Stimulated activated CD4-positive, alpha-beta T cell treated with anti-CD3 and anti-CD28 coated beads, Interleukin-15, amount 100 ng/mL, for 1 hour (primary cell): ENCODE results near the gene ZNF775.

ENCODE experiments used
- DNase-seq, 2 donors: peaks; one replicate each; pipeline ENCODE4 v3.0.0-alpha.2; 2020; ENCODE audit warnings: low read depth in 1 of 2, low spot score in 1 of 2

ZNF775 gene

DNA sequence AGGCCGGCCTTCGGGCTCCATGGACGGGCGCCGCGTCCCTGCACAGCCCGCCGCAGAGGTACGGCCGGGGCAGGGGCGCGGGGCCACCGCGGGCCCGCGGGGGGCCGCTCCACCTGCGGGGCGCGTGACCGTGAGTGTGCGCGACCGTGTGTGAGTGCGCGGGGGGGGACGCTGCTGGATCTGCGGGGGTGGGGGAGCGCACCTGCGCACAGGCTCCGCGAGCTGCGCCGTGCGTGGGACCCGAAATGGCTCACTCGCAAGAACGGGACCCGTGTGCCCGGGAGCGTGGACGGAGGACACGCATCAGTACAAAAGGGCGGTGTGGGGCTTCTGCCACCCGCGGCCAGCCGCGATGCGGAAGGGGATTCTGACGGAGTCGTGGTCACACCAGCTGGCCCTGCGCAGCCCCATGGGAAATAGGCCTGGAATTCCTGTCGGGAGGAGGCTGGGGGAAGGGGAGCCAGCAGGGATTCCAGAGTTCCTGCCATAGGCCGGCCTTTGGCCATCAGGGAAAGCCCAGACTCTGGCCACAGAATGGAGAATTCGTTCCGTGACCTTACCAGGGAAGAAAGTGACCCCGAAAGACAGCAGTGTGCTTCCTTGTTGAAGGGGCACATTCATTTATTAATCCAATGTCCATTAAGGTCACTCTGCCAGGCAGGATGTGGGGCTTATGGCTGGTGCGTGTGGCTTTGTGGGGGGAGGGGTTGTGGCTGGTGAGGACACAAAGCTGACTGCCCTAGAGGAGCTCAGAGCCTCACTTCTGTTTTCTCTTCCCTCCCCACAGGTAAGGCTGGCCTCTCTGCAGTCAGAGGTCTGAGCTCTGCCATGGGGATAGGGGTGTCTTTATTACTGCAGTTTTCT is 10.0 kb upstream of the ZNF775 start:
- DNase-seq = peak; percentile 28 to 59

DNA sequence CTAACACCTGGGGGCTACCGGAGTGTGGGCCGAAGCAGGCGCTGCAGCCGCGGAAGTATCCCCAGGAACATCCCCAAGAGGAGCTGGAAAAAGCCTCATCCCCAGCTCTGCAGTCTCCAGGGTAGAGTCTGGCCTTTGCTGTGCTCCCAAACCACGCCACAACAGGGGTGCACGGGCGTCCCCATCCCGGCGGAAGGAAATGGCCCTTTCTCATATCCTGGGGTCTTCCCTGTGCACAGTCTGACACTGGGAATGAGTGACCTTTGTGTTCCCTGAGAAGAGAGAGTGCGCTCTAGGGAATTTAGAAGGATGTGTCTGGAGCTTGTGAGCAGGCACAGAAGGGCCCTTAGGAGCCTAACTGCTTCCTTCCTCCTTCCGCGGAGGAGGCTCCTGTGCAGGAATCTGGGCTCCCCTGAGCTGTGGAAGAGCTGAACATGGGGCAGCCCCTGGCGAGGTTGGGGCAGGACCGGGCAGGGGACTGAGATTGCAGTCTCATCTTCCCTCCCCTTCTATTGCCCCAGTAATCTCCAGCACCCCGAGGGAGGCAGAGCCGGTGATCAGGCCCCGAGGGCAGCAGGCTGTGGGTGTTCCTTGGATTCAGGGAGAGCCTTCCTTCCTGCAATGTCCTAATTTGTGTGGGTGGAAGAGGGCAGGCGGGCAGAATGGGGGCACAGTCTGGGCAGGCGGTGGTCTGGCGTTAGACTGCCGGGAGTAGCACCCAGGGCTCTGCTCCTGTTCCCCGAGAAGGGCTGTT is 9.2 kb upstream of the ZNF775 start:
- DNase-seq = no peak

DNA sequence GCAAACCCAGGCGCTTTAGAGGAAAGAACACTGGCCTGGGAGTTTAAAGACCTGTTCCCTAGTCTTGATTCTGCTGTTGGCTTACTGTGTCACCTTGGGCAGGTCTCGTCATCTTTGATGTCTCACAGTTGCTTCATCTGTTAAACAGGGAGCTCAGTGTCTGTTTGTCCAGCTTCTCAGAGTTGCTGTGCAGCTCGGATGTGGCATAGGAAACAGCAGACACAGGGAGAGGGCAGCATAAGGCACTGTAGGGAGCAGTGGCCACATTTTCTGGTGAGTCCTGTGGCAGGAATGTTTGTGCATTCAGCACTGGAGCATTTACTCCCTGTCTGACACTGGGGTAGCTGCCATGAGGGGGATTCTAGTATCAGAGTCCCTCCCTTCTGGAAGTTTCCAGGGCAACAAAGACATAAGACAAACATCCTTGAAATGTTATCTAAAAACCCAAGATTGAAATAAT is 8.5 kb upstream of the ZNF775 start:
- DNase-seq = no peak

DNA sequence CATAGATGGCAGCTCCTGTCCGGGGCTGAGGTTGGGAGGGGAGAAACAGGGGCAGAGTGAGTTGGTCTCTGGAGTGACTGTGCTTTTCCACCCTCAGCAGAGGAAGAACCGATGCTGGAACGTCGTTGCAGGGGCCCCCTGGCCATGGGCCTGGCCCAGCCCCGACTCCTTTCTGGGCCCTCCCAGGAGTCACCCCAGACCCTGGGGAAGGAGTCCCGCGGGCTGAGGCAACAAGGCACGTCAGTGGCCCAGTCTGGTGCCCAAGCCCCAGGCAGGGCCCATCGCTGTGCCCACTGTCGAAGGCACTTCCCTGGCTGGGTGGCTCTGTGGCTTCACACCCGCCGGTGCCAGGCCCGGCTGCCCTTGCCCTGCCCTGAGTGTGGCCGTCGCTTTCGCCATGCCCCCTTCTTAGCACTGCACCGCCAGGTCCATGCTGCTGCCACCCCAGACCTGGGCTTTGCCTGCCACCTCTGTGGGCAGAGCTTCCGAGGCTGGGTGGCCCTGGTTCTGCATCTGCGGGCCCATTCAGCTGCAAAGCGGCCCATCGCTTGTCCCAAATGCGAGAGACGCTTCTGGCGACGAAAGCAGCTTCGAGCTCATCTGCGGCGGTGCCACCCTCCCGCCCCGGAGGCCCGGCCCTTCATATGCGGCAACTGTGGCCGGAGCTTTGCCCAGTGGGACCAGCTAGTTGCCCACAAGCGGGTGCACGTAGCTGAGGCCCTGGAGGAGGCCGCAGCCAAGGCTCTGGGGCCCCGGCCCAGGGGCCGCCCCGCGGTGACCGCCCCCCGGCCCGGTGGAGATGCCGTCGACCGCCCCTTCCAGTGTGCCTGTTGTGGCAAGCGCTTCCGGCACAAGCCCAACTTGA is 7.8 kb upstream of the ZNF775 start:
- no peak for DNase-seq

DNA sequence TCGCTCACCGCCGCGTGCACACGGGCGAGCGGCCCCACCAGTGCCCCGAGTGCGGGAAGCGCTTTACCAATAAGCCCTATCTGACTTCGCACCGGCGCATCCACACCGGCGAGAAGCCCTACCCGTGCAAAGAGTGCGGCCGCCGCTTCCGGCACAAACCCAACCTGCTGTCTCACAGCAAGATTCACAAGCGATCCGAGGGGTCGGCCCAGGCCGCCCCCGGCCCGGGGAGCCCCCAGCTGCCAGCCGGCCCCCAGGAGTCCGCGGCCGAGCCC is 7.2 kb upstream of the ZNF775 start:
- DNase-seq = no peak

DNA sequence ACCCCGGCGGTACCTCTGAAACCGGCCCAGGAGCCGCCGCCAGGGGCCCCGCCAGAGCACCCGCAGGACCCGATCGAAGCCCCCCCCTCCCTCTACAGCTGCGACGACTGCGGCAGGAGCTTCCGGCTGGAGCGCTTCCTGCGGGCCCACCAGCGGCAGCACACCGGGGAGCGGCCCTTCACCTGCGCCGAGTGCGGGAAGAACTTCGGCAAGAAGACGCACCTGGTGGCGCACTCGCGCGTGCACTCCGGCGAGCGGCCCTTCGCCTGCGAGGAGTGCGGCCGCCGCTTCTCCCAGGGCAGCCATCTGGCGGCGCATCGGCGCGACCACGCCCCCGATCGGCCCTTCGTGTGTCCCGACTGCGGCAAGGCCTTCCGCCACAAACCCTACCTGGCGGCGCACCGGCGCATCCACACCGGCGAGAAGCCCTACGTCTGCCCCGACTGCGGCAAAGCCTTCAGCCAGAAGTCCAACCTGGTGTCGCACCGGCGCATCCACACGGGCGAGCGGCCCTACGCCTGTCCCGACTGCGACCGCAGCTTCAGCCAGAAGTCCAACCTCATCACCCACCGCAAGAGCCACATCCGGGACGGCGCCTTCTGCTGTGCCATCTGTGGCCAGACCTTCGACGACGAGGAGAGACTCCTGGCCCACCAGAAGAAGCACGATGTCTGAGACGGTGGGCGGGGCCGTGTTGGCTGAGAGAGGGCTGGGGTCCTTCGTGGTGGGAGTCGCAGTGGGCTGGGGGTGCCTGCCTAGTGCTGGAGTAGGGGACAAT is 6.7 kb upstream of the ZNF775 start:
- DNase-seq = no peak

DNA sequence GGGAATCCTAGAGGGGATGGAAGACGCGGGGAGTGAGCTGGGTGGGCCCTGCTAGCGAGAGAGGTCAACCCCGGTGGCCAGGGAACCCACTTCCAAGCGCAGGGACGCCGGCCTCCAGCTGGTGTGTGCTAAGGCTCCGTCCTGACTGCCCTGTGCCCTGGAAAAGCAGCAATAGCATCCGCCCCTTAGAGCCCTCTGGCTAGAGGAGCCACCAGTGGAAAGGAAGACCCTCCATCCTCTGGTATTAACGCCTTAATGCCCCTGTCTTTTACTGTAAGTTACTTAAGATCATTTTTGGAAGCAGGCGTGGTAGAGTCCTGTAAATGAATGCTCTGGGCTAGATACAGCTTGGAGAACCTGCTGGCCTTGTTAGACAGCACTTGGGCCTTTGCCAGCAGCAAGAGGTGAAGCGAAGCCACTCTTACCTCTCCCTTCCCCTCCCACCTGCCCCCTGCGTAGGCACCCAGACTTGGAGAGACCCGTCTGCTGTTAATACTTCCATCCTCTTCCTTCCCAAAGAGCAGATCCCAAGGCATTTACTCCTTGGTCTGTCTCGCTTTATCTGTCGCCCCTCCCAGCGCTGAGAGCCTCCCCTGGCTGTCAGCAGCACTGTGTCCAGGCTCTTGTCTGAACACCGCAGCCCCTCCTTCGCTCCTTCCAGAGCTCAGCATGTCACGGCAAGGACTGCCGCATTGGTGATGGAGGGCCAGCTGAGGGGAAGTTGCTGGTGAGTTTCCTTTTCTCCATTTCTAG is 5.9 kb upstream of the ZNF775 start:
- no peak for DNase-seq

DNA sequence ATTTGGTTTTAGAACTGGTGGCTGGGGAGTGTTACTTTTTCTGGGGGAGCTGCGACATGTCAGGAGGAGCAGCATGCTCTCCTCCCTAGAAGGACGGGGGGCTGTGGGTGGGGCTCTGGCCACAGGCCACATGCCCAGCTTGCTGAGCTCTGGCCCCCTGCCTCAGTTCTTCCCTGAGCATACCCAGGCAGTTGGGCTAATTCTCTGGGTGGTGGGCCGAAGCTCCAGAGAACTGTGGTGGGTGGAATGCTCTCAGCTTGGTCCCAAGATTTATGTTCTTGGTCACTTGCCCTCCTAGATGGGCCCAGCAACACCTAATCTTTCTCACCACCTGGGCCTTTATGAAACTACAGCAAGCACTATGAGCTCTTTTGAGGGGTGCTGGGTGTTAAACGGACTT is 5.1 kb upstream of the ZNF775 start:
- DNase-seq = no peak

DNA sequence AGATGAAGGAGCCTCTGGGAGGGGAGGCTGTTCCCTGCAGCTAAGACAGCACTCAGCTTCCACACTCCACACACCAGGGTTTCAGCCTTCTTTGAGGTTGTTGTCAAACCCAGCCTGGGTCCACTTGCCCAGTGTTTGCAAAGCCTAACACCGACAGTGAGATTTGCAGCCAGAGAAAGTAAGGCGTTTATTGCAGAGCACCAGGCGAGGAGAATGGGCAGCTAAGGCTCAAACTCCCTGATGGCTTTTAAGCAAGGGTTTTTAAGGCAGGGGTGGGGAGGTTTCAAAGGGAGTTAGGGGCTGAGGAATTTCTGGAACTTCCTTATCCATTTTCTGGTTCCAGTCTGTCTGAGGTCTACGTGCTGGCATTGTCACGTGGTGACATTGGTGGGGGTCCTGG is 4.7 kb upstream of the ZNF775 start:
- no peak for DNase-seq

DNA sequence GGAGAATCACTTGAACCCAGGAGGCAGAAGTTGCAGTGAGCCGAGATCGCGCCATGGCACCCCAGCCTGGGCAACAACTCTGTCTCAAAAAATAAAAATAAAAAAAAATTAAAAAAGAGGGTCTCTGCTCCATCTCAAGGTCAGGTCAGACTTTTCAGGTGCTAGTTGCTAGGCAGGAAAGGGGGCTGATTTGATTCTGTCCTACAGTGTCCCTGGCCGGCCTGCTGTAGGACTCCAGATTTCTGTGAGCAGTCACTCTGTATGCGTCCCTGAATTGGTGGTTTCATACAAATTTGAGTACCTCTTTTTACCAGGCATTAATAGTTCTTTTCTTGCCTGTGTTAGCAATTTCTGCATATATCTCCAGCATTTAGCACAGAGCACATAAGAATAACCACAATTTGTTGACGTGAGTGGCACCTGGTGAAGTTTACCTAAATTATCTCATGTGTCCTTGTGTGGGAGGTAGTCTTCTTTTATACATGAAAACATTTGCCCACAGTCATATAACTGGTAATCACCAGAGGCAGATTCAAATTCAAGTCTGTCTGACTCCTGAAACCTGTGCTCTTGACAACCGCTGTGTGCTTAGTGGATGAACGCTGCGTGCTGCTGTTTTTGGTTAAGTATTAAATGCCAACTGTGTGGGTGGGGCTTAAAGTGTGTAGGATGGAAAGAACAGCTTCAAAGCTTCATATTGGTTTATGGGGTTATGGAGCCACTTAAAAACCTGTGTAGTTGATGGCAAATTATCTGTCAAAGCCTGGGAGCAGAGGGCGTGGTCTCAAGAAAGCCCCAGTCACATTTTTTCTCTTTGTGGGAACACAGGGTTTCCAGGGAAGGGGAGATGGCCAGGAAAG is 3.2 kb upstream of the ZNF775 start:
- DNase-seq = no peak

DNA sequence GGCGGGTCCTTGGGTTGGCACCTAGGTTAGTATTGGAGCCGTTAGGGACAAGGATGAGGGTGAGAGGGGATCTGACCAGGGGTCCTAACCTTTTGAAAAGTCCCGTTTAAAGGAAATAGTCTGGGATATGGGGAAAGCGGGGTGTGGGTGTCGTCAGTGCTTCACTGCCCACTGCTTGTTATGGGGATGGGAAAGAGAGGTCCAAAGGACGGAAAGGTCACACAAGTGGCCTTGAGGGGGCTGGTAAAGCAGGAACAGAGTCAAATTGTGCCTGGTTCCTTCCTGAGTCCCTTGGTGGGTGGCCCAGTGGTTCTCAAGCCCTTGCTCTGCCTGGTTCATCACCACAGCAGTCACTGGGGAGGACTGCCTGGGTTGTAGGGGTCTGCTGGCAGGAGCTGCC is 2.6 kb upstream of the ZNF775 start:
- DNase-seq = no peak

DNA sequence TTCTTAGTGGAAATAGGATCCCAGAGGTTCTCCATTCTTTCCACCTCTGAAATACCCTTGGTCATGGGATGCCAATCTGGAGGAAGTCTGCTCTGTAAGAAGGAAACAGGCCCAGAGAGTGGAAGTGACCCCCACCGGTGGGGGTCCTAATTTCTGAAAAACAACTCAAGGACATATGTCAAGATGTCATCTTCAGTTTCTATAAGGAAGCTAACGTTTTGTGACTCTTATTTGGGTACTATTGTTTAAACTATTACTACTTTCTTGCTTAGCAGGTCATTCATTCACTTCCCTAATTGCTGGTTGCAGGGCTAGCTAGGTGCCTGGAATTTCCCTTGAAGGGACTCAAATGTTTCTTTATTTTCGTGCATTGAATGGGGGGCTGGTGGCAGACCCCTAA is 1.9 kb upstream of the ZNF775 start:
- no peak for DNase-seq

DNA sequence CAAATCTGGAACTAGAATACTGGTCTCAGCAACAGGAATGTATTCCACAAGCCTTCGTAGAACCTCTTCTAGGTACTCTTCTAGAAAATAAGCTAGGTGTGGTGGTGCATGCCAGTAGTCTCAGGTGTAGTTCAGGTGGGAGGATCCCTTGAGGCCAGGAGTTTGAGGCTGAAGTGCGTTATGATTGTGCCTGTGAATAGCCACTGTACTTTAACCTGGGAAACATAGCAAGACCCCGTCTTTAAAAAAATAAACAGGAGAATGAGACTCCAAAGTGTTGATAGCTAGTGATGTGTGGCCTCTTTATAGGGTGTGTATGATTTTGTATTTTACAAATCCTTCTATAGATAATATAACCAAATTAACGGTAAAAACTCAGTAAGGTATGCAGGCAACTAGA is 1.5 kb upstream of the ZNF775 start:
- DNase-seq = no peak

DNA sequence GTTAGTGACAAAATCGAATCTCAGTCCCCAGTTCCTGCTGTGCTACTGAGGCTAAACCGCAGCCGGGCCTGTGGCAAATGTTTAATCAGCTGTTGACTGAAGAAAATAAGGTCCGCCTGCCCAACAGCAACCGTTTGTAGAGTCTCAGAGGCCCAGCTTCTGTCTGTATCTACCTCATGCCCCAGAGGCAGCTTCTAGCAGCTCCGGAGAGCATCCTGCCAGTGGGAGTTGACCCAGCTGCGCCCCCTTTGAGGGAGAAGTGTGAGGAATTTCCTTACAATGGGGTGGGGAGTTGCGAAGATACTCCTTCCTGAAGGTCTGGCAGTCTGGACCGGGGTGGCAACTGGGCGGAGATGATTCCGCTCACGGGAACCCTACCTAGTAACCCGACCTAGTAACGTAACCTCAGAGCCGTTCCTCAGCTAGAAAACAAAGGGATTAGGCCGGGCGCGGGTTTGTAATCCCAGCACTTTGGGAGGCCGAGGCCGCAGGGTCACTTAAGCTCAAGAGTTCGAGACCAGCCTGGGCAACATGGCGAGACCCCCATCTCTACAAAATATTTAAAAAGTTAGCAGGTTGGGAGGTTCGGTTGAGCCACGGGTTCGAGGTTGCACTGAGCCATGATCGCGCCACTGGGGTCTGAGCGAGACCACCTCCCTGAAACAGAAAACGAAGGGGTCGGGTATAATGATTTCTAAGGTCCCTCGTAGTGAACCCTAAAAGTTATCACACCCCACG is 846 bp upstream of the ZNF775 start:
- no peak for DNase-seq

DNA sequence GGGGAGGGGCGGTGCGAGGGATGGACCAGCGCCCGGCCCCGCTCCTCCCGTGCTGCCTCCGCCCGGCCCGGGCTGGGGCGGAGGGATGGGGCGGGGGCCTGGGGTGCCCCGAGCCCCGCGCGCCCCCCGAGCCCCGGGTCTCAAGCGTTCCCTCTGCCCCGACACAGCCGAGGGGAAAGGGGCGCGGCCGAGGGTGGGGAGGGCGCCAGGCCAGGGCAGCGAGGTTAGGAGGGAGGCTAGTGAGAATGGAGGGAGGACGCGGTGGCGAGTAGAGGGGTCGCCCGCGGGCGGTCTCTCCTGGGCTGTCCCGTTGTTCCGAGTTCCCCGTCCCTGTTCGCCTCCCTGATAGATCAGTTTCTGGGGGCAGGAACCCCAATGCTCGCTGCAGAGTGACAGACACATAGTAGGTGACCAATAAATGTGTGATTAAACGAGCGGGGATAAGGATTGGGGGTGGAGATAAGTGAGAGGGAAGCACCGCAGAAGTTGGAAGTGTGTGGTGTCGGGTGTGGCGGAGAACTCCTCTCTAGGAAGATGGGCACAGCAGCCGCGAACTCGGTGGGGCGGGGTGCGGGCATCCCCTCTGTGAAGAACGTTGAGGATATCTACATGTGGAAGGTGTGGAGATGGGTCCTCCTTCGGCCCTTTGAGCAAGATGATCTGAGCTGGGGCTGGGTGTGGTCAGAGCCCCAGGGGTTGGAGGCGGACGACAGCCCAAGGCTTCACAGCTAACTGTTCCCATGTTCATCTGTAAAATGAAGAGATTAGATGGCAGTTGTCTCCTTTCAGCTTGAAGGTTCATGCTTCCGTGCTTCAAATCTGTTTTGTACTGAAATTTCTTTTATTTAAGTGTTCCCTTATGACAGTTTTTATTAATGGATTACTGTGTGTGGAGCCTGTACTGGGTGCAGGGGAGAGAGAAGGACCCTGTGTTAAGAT is 580 bp downstream of the ZNF775 start:
- no peak for DNase-seq

DNA sequence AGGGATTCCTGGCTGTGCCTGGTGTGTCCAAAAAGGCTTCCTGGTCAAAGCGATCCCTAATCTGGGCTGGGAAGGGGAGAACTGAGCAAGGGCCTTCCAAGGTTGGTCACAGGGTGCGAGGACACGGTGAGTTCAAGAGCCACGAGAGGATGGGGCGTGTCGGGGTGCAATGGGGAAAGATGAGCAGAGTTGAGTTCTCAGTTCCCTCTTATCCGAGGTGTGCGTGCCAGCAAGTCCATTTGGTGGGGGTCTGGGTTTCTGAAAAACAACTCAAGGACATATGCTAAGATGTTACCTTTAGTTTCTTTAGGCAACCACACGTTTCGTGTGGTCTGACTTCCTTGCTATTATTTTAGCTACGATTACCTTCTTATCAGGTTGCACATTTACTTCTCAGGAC is 1.3 kb downstream of the ZNF775 start:
- no peak for DNase-seq

DNA sequence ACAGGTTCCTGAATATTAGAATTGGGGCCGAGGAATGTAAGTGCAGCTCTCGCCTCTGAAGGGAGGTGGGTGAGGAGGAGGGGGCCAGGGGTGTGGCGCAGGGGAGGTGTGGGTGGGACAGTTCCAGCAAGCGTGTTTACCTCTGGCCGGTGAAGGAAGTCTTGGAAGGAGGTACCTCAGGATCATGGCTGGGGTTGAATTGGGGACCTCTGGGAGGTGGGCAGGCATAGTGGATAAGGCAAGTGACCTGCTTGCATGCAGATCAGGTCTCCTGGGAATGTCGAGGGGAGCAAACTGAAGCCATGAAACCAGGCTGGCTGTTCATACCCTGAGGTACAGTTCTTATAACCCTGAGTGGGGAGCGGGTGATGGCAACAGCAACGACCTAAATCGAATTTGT is 2.0 kb downstream of the ZNF775 start:
- DNase-seq = no peak

DNA sequence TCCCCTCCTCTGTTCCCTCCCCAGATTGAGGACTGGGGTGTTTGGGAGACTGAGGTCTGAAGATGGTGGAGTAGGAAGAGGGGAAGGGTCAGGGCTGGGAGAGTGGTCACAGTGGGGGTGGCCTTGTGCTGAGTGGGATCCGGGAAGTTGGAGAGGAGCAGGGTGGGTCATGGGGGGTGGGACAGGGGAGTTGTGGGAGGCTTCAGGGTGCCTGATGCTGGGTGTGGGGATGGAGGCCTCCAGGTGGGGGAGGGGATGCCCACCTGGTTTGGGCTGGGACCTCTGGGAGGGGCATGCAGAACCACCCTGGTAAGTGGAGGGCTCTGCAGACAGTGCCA is 2.6 kb downstream of the ZNF775 start:
- no peak for DNase-seq
